WI38 (cell line): ENCODE data around the gene ARHGAP27.

Experiments
- H3K4me3 ChIP-seq: 2 replicates; pipeline ENCODE4 v1.5.1; 2011; ENCODE audit warnings: low read depth, mild to moderate bottlenecking, control low read depth, low read length
- CTCF ChIP-seq: IDR thresholded peaks from 2 replicates; pipeline ENCODE4 v1.5.1; 2012; ENCODE audit warnings: low read depth, mild to moderate bottlenecking, control low read depth, low read length

Gene ARHGAP27

GRCh38 chr17:45384789-45385262, 47.8 kb downstream of the ARHGAP27 start:
- TF ChIP-seq CTCF = no peak
- H3K4me3 ChIP-seq = no peak overlapping the region

- H3K4me3 ChIP-seq = no peak overlapping the region
- no peak for TF ChIP-seq CTCF
These were observed 48.5 kb downstream of the ARHGAP27 start for GRCh38 chr17:45384047-45384788.

GRCh38 chr17:45383003-45383402, 49.7 kb downstream of the ARHGAP27 start:
- no peak overlapping the region for H3K4me3 ChIP-seq
- no peak for TF ChIP-seq CTCF

- TF ChIP-seq CTCF = no peak
These were observed 50.4 kb downstream of the ARHGAP27 start for GRCh38 chr17:45382226-45382625.

GRCh38 chr17:45380991-45381390, 51.7 kb downstream of the ARHGAP27 start:
- H3K4me3 ChIP-seq = no peak overlapping the region
- TF ChIP-seq CTCF = no peak

More at GRCh38 chr17:45382226-45382625, 50.4 kb downstream of the ARHGAP27 start:
- H3K4me3 ChIP-seq = no peak overlapping the region

GRCh38 chr17:45380046-45380765, 52.5 kb downstream of the ARHGAP27 start:
- no peak for TF ChIP-seq CTCF
- H3K4me3 ChIP-seq = no peak overlapping the region

GRCh38 chr17:45377401-45377800, 55.3 kb downstream of the ARHGAP27 start:
- TF ChIP-seq CTCF = no peak

More at GRCh38 chr17:45377401-45377800, 55.3 kb downstream of the ARHGAP27 start:
- H3K4me3 ChIP-seq = no peak overlapping the region
